PFSK-1 (cell line): ENCODE data around the gene ALPK3.

Experiments used
- FOXP2 ChIP-seq: optimal IDR thresholded peaks from 2 replicates; pipeline ENCODE3; 2011; ENCODE audit warnings: borderline replicate concordance, control low read depth, inconsistent platforms; ENCODE audit not compliant: insufficient read depth; ENCODE audit errors: extremely low read length, extremely low read depth
- POLR2AphosphoS5 ChIP-seq: IDR thresholded peaks from 2 replicates; pipeline ENCODE4 v1.6.1; 2012; ENCODE audit warnings: low read depth, mild to moderate bottlenecking, control low read depth, low read length, moderate library complexity
- SIN3A ChIP-seq: IDR thresholded peaks from 2 replicates; pipeline ENCODE4 v1.6.1; 2012; ENCODE audit warnings: mild to moderate bottlenecking, low read length, moderate library complexity, borderline replicate concordance; ENCODE audit not compliant: insufficient read depth
- TAF1 ChIP-seq: IDR thresholded peaks from 2 replicates; pipeline ENCODE4 v1.6.1; 2012; ENCODE audit warnings: low read length, control low read depth, borderline replicate concordance; ENCODE audit not compliant: insufficient read depth
- TF ChIP-seq, protein P1 (sequence below), 2 experiments: IDR thresholded peaks; 2 replicates each; pipeline versions ENCODE4 v1.6.1 to v1.8.0; 2011 to 2012; ENCODE audit warnings: low read depth in 2 of 2, low read length in 2 of 2, control low read depth in 1 of 2, inconsistent platforms in 1 of 2, mild to moderate bottlenecking in 1 of 2, moderate library complexity in 1 of 2; ENCODE audit not compliant: insufficient read depth in 1 of 2

DNA sequence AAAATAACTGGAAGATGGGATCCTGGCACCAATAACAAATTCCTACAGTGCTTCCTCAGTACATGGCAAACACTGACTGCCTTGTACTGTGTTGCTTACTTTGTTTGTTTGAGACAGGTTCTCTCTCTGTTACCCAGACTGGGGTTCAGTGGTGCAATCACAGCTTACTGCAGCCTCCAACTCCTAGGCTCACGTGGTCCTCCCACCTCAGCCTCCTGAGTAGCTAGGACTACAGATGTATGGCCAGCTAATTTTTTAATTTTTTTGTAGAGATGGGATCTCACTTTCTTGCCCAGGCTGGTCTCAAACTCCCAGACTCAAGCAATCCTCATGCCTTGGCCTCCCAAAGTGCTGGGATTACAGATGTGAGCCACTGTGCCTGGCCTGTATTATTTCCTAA is 3.7 kb upstream of the ALPK3 start:
- TF ChIP-seq POLR2AphosphoS5 = no peak
- TF ChIP-seq, protein P1, sequence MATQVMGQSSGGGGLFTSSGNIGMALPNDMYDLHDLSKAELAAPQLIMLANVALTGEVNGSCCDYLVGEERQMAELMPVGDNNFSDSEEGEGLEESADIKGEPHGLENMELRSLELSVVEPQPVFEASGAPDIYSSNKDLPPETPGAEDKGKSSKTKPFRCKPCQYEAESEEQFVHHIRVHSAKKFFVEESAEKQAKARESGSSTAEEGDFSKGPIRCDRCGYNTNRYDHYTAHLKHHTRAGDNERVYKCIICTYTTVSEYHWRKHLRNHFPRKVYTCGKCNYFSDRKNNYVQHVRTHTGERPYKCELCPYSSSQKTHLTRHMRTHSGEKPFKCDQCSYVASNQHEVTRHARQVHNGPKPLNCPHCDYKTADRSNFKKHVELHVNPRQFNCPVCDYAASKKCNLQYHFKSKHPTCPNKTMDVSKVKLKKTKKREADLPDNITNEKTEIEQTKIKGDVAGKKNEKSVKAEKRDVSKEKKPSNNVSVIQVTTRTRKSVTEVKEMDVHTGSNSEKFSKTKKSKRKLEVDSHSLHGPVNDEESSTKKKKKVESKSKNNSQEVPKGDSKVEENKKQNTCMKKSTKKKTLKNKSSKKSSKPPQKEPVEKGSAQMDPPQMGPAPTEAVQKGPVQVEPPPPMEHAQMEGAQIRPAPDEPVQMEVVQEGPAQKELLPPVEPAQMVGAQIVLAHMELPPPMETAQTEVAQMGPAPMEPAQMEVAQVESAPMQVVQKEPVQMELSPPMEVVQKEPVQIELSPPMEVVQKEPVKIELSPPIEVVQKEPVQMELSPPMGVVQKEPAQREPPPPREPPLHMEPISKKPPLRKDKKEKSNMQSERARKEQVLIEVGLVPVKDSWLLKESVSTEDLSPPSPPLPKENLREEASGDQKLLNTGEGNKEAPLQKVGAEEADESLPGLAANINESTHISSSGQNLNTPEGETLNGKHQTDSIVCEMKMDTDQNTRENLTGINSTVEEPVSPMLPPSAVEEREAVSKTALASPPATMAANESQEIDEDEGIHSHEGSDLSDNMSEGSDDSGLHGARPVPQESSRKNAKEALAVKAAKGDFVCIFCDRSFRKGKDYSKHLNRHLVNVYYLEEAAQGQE (IDR thresholded peaks at IDR 0.05; ENCODE audit: insufficient read depth in 1 of 2, low read depth in 2 of 2, low read length in 2 of 2) = no peak
- TF ChIP-seq TAF1 = no peak
- no peak for TF ChIP-seq FOXP2
- TF ChIP-seq SIN3A = no peak
